Measurements from ENCODE around the gene NCEH1.

DNA sequence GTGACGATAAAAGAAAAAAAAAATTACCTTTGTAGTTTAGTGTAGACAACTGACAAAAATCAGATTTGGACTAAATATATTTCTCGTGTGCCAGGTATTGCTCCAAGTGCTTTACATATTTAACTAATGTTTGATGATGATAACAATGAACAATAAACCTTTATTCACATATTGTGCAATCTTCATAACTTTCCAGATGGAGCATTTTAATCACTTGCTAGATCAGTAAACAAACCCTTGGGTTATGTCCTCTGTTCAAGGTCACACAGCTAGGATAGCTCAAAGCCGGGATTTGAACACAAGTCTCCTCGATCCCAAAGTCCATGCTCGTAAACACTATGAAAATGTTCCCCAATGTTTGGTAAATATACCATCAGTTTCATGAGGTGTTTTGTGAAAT is 14.5 kb downstream of the NCEH1 start:
- TF ChIP-seq, protein P1, sequence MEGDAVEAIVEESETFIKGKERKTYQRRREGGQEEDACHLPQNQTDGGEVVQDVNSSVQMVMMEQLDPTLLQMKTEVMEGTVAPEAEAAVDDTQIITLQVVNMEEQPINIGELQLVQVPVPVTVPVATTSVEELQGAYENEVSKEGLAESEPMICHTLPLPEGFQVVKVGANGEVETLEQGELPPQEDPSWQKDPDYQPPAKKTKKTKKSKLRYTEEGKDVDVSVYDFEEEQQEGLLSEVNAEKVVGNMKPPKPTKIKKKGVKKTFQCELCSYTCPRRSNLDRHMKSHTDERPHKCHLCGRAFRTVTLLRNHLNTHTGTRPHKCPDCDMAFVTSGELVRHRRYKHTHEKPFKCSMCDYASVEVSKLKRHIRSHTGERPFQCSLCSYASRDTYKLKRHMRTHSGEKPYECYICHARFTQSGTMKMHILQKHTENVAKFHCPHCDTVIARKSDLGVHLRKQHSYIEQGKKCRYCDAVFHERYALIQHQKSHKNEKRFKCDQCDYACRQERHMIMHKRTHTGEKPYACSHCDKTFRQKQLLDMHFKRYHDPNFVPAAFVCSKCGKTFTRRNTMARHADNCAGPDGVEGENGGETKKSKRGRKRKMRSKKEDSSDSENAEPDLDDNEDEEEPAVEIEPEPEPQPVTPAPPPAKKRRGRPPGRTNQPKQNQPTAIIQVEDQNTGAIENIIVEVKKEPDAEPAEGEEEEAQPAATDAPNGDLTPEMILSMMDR (CRISPR knock-in tag; IDR thresholded peaks at IDR 0.05) = no peak
- peak; percentile 34; the same call in 1 of the 2 replicates for TF ChIP-seq PATZ1 (CRISPR knock-in tag; IDR thresholded peaks at IDR 0.05)
